Left lung (tissue), 10 donors: Measurements from ENCODE around the gene PIK3C3. TPM values are rescaled to one million over a fixed set of nuclear protein-coding genes. Genes with fewer than 3 reads are reported as not detected.

Experiments used
- ATAC-seq: fragments of 200-7000 bp; cut with Tn5 transposase; one replicate; pipeline ENCODE4 v1.9.1; 2020; ENCODE audit warnings: moderate library complexity
- DNase-seq, 4 donors: peaks; one replicate each; pipeline ENCODE4 v3.0.0-alpha.2; 2013 to 2020
- H3K27ac ChIP-seq, 2 donors: fragments of 200-600 bp; sonication (generic) in 1 of 2; one replicate each; pipeline versions ENCODE4 v1.5.0 to v1.8.0; 2020 to 2021
- H3K27me3 ChIP-seq, 2 donors: fragments of 200-600 bp; sonication (generic) in 1 of 2; one replicate each; pipeline versions ENCODE4 v1.5.0 to v1.8.0; 2020 to 2021
- H3K36me3 ChIP-seq, 2 donors: fragments of 200-600 bp; sonication (generic) in 1 of 2; one replicate each; pipeline versions ENCODE4 v1.5.0 to v1.8.0; 2020 to 2021
- H3K4me1 ChIP-seq, 2 donors: fragments of 200-600 bp; one replicate each; pipeline ENCODE4 v1.8.0; 2021
- H3K4me3 ChIP-seq, 2 donors: fragments of 200-600 bp; sonication (generic) in 1 of 2; one replicate each; pipeline versions ENCODE4 v1.5.0 to v1.8.0; 2020 to 2021; ENCODE audit warnings: mild to moderate bottlenecking in 1 of 2
- H3K9me3 ChIP-seq, 2 donors: fragments of 200-600 bp; sonication (generic) in 1 of 2; one replicate each; pipeline versions ENCODE4 v1.5.0 to v1.8.0; 2020 to 2021
- intact Hi-C, 2 donors: fragments of 100-400 bp; cut with DNase I; formaldehyde crosslinking; loops; one replicate each; pipeline versions ENCODE4 v1.11.2 to v1.14.2; 2022
- polyA plus RNA-seq, 6 donors: library from polyadenylated mRNA; unstranded; fragments of 120-200 nt; gene quantifications; one replicate each; pipeline ENCODE4 v1.2.1, GENCODE V29; 2013; ENCODE audit not compliant: insufficient read length in 6 of 6
- total RNA-seq, 2 donors: library from RNA; stranded (reverse); fragmentation: NEBNext Ultra II Directional; extraction: Animal tissue kit (Norgen Biotek cat#: 25700); gene quantifications; one replicate each; pipeline ENCODE4 v1.2.1, GENCODE V29; 2021
- TF ChIP-seq, protein P1 (sequence below), 2 donors: fragments of 200-600 bp; sonication (generic) in 1 of 2; IDR thresholded peaks; one replicate each; pipeline versions ENCODE4 v1.5.0 to v1.8.0; 2021; ENCODE audit warnings: antibody characterized with exemption in 2 of 2
- donor health status: DM: no; HTN: yes; CAD: no.
- donor health status: DM: no; HTN: no; CAD: no.

The PIK3C3 gene
- total and polyA plus RNA-seq, 8 donors, result 40.3 to 75.2 (median 55.2) TPM

DNA sequence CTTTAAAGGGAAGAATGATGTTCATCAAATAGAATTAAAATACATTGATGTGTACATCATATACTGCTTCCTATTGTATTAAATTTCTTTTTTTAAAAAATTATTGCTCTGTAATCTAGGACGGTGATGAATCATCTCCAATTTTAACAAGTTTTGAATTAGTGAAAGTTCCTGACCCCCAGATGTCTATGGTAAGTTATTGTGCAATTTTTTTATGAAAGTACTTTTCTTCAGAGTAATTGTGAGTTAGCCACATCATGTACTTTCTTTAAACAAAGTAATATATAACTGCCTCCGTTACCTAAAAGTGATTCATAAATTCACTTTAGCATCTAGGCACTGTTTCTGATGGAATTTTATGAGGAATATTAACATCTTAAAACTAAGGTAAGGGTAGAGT, 38.1 kb downstream of the PIK3C3 start:
- TF ChIP-seq, protein P1, sequence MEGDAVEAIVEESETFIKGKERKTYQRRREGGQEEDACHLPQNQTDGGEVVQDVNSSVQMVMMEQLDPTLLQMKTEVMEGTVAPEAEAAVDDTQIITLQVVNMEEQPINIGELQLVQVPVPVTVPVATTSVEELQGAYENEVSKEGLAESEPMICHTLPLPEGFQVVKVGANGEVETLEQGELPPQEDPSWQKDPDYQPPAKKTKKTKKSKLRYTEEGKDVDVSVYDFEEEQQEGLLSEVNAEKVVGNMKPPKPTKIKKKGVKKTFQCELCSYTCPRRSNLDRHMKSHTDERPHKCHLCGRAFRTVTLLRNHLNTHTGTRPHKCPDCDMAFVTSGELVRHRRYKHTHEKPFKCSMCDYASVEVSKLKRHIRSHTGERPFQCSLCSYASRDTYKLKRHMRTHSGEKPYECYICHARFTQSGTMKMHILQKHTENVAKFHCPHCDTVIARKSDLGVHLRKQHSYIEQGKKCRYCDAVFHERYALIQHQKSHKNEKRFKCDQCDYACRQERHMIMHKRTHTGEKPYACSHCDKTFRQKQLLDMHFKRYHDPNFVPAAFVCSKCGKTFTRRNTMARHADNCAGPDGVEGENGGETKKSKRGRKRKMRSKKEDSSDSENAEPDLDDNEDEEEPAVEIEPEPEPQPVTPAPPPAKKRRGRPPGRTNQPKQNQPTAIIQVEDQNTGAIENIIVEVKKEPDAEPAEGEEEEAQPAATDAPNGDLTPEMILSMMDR (IDR thresholded peaks at IDR 0.05), result no peak
- DNase-seq (no peak), ATAC-seq (no peak)
- no peaks in the 10 kb centered on the region for H3K27me3 ChIP-seq
- peaks cover 0 to 71% of the 10 kb centered on the region in 2 donors for H3K36me3 ChIP-seq
- intact Hi-C loops, result no loop called here
- H3K9me3 ChIP-seq, result no peaks in the 10 kb centered on the region
- no peak overlapping the region for H3K4me3 ChIP-seq
- H3K4me1 ChIP-seq, result no peaks in the 10 kb centered on the region
- no peak overlapping the region for H3K27ac ChIP-seq

DNA sequence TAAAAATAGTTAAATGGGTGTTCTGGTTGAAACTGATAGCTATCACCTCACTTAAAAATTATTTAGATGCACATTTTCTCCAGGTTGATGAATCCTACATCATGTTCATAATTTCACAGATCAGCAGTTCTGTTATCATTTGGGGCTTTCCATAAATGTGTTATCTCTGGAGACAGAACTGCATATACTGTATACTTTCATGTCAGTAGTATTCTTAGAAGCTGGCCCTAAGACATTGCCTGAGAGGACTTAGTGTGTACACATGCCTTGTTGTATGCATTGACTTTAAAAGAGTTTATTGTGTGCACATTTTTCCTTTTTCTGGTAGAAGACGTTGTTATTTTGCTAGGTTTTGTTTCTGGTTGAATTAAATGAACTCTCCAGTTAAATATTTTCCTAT, 41.0 kb downstream of the PIK3C3 start:
- Histone ChIP-seq H3K27ac (no peak overlapping the region), H3K4me3 (no peak overlapping the region), H3K27me3 (no peaks in the 10 kb centered on the region), H3K36me3 (peaks cover 0 to 74% of the 10 kb centered on the region in 2 donors), H3K9me3 (no peaks in the 10 kb centered on the region), H3K4me1 (no peaks in the 10 kb centered on the region)
- ATAC-seq (no peak), DNase-seq (no peak)
- TF ChIP-seq, protein P1 (IDR thresholded peaks at IDR 0.05), result no peak
- intact Hi-C loops, result no loop called here

DNA sequence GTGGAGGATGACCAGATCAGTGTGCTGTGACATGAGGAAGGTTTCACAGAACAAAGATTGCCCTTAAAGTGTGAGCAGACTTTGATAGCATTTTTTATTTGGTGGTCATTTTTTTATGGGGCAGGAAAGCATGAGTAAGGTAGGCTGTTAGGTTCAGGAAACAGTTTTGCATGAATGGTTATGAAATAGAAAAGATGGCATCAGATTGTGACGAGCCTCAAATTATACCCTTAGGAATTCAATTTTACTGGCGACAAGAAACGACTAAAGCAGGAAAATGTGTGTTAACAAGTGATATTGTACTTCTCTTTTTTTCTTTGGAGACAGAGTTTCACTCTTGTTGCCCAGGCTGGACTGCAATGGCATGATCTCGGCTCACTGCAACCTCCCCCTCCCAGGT, 44.7 kb downstream of the PIK3C3 start:
- H3K36me3 ChIP-seq, result peaks cover 0 to 78% of the 10 kb centered on the region in 2 donors
- TF ChIP-seq, protein P1 (IDR thresholded peaks at IDR 0.05), result no peak
- ATAC-seq, result no peak

DNA sequence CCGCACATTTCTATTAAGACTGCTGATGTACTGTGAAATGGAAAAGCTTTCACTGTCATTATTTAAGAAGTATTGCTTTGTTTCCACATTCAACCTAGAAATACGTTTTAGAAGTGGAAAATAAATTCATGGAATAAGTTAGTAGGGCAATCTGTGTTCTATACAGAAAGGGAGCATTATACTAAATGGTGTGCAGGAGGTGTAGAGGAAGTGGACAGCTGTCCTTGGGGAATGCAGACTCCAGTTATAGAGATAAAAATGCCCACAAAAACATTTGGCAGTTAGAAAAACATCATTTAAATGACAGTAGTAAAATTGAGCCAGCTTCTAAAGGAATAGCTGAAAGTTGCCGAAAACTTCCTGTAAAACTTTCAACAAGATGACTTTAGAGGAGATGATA, 46.8 kb downstream of the PIK3C3 start:
- H3K27me3 ChIP-seq, result no peaks in the 10 kb centered on the region
- H3K36me3 ChIP-seq, result peaks cover 0 to 80% of the 10 kb centered on the region in 2 donors
- TF ChIP-seq, protein P1 (IDR thresholded peaks at IDR 0.05), result no peak
- ATAC-seq (no peak), DNase-seq (no peak)
- intact Hi-C loops, result no loop called here
- no peaks in the 10 kb centered on the region for H3K9me3 ChIP-seq
- no peak overlapping the region for H3K27ac ChIP-seq
- no peak overlapping the region for H3K4me3 ChIP-seq
- no peaks in the 10 kb centered on the region for H3K4me1 ChIP-seq

More for the DNA sequence above, 44.7 kb downstream of the PIK3C3 start:
- intact Hi-C loops, result no loop called here
- H3K27me3 ChIP-seq, result no peaks in the 10 kb centered on the region
- H3K4me1 ChIP-seq, result no peaks in the 10 kb centered on the region
- no peaks in the 10 kb centered on the region for H3K9me3 ChIP-seq
- no peak for DNase-seq
- H3K27ac ChIP-seq, result no peak overlapping the region
- H3K4me3 ChIP-seq, result no peak overlapping the region

DNA sequence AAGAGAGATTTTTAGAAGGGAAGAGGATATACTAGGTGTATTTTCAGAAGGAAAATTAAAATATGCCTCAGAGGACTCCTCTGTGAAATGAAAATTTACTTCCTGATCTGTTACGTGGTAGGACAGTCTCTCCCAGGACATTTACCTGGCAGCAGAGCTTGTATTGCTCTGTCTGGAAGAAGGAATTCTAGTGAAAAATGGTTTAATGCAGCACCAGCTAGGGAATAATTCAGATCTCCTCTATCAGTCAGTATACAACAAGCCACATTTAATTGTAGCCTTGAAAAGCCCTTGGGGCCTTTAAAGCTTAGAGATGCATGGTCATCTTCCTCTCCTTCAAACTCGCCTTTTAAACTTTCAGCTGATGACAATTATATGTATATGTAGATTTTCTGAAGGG, 49.6 kb downstream of the PIK3C3 start:
- DNase-seq, result no peak
- TF ChIP-seq, protein P1 (IDR thresholded peaks at IDR 0.05), result no peak
- intact Hi-C loops, result no loop called here
- ATAC-seq, result no peak
- no peaks in the 10 kb centered on the region for H3K27me3 ChIP-seq
- no peak overlapping the region for H3K27ac ChIP-seq
- H3K4me3 ChIP-seq, result no peak overlapping the region
- H3K9me3 ChIP-seq, result no peaks in the 10 kb centered on the region
- peaks cover 0 to 61% of the 10 kb centered on the region in 2 donors for H3K36me3 ChIP-seq
- H3K4me1 ChIP-seq, result no peaks in the 10 kb centered on the region
